Activated CD8-positive, alpha-beta memory T cell treated with anti-CD3 and anti-CD28 coated beads, Interleukin-2, amount 50 U/mL, for 1 hour (primary cell): ENCODE results near the gene CSE1L.
"Not testable (repeated sequence)": the region's sequence is repeated elsewhere in the genome, so short reads cannot be mapped to it uniquely, and the experiment has no call there.

ENCODE experiments used
- DNase-seq: peaks from one replicate; pipeline ENCODE4 v3.0.0-alpha.2; 2020; ENCODE audit errors: extremely low read depth

CSE1L gene

DNA sequence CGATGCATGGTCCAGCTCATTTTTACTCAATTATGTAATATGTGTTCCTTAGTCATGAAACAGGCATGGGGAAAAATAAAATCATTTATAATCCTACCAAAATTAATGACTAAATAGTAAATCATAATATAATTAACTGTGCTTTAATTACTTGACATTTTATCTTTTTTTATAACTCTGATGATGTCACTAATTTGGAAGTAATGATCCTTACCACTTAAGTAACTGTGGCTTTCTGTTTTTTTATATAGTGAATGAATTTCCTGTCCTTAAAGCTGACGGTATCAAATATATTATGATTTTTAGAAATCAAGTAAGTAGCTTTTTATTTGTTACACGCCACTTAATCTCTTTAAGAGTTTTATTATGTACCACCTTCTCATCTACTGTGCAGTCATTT lies 32.2 kb downstream of the CSE1L start:
- DNase-seq = no peak

DNA sequence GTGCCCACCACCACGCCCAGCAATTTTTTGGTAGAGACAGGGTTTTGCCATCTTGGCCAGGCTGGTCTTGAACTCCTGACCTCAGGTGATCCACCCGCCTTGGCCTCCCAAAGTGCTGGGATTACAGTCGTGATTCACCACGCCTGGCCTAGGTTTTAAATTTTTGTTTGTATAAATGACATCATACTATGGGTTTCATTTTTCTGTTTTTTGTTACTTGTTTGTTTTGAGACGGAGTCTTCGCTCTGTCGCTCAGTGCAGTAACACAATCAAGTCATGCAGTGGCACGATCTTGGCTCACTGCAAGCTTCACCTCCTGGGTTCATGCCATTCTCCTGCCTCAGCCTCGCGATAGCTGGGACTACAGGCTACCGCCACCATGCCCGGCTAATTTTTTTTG lies 36.2 kb downstream of the CSE1L start:
- not testable (repeated sequence) for DNase-seq

DNA sequence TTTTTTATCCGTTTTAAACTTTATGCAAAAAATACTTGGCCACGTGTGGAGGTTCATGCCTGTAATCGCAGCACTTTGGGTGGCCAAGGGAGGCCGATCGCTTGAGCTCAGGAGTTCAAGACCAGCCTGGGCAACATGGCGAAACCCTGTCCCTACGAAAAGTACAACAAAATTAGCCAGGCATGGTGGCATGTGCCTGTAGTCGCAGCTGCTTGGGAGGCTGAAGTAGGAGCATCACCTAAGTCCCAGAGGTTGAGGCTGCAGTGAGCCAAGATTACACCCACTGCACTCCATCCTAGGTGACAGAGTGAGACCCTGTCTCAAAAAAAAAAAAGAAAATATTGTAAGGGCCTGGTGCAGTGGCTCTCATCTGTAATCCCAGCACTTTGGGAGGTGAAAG lies 45.0 kb downstream of the CSE1L start:
- no peak for DNase-seq

DNA sequence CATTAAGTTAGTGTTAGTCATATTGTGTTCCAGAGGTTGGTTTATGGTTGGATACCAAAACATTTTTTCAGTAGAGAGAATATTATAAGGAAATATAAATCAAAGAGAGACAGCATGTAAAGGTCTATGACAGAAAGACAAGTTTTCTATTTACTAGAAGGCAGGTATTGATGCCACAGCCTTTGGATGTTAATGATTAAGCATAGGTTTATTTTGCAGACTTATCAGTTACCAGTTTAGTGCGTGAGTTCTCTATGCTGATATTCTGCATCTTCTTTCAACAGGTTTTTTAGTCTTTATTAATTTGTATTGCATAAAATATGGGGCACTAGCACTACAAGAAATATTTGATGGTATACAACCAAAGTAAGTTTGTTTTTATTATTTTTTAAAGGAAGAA lies 45.6 kb downstream of the CSE1L start:
- no peak for DNase-seq

DNA sequence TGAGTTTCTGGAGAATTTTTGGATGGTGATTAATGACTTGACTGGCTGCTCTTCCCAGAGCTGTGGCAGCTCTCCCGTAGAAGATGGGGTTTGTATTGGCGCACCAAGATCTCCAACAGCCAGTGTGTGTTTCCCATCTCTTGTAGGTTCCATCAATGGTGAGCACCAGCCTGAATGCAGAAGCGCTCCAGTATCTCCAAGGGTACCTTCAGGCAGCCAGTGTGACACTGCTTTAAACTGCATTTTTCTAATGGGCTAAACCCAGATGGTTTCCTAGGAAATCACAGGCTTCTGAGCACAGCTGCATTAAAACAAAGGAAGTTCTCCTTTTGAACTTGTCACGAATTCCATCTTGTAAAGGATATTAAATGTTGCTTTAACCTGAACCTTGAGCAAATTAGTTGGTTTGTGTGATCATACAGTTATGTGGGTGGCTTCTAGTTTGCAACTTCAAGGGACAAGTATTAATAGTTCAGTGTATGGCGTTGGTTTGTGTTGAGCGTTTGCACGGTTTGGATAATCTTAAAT lies 50.2 kb downstream of the CSE1L start:
- DNase-seq = no peak

- no peak for DNase-seq
Measured at GRCh38 chr20:49097159-49097558, 51.0 kb downstream of the CSE1L start.

DNA sequence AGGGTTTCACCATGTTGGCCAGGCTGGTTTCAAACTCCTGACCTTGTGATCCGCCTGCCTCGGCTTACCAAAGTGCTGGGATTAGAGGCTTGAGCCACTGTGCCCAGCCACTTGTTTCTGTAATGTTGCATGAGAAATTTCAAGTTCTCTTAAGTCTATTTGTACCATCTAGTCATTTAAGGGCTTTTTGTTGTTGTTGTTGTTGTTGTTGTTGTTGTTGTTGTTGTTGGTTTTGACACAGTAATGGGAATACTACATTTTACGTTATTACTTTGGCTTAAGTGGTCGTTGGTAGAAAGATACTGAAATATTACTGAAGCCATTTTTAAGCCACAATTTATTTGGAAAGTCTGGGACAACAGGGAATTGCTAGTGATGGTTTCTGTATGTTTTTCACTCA lies 52.0 kb downstream of the CSE1L start:
- no peak for DNase-seq

DNA sequence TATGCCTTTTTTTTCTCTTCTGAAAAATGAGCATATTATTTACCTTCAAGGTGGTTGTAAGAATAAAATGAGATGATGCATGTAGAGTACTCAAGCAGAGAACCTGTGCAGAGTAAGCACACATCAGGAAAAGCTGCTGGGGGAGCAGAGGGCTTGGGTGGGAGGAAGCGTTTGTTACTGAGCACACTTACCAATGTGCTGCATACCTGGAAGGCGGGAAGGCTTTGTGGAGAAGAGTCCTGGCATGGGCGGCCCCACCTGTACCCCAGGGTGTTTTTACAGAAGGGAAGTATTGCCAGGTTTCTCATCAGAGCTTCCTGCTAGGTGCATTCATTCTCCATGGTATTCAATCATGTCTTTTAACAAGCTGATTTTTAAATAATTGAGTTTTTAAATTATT lies 52.9 kb downstream of the CSE1L start:
- no peak for DNase-seq

GRCh38 chr20:49100292-49100691 lies 54.2 kb downstream of the CSE1L start:
- not testable (repeated sequence) for DNase-seq

- DNase-seq = no peak
Measured at GRCh38 chr20:49100972-49101371, 54.9 kb downstream of the CSE1L start.

GRCh38 chr20:49103019-49103418 lies 56.9 kb downstream of the CSE1L start:
- DNase-seq = no peak

- no peak for DNase-seq
Measured at GRCh38 chr20:49103647-49104364, 57.7 kb downstream of the CSE1L start.

- no peak for DNase-seq
Measured at GRCh38 chr20:49104365-49104648, 58.2 kb downstream of the CSE1L start.

GRCh38 chr20:49104979-49105547 lies 59.0 kb downstream of the CSE1L start:
- DNase-seq = not testable (repeated sequence)

DNA sequence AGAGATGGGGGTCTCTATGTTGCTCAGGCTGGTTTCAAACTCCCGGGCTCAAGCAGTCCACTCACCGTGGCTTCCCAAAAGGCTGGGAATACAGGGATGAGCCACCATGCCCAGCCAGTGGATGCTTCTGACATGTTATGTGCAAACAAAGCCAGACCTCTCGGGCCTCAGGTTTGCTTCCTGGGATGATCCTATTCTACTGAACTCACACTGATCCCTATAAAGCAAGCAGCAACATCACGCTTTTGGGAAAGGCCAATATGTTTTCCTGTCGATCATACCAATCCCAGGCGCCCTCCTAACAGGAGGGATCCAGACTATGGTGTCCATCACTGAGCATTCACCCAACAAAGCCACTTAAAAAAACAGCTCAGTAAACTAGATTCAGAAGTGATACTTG lies 60.2 kb downstream of the CSE1L start:
- no peak for DNase-seq

GRCh38 chr20:49110767-49111694 lies 64.9 kb downstream of the CSE1L start:
- DNase-seq = no peak

GRCh38 chr20:49112596-49113274 lies 66.6 kb downstream of the CSE1L start:
- DNase-seq = no peak

DNA sequence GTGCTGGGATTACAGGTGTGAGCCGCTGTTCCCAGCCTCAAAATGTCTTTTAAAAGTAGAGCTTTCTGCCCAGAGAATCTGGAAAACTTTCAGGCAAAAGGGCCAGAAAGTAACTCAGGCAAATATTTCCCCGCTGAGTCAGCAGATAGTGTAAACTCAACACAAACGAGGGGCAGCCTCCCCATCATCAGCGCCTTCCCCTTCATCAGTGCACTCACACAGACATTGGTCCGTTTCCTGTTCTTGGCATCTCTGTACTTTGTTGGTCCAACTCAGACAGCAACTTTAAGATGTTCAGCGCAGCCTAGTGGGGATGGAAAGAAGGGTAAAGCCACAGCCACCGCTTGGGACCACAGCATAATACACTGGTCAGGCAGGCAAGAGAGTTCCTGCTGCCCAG lies 69.5 kb downstream of the CSE1L start:
- no peak for DNase-seq

DNA sequence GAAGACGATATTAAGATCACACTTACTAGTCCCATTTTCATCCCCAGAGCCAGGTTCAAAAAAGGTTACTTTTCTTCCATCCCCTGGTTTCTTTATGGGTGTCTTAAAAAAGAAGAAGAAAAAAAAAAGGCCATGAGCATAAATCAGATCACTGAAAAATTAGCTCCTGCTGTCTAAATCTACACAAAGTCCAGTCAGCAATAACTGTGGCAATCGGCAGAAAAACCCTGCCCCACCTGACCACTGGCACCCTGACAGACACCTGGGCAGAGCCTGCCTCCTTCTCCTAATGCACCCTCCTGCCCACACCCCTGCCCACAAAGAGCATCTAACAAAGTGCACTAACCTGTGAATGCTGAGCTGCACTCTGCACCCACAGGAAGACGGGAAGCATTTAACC lies 72.2 kb downstream of the CSE1L start:
- DNase-seq = no peak

DNA sequence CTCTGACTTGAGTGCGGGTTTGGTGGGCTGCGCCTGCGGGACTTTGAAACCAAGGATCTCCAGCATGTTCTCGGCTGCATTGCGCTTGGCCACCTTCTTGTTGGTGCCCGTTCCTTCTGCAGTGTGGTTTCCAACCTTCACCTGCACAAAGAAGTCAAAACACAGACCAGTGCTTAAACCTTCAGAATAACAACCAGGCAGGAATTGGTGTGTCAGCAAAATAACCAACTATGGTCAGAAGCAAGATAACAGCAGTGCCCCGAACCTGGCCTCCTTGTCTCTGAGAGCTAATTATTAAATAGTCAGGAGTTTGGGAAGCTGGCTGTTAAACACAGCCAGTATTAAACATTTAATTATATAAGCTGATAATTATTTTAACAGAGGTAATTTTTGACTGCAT lies 73.9 kb downstream of the CSE1L start:
- DNase-seq = no peak

GRCh38 chr20:49122920-49123319 lies 76.8 kb downstream of the CSE1L start:
- DNase-seq = no peak

- no peak for DNase-seq
Measured at GRCh38 chr20:49123982-49124381, 77.9 kb downstream of the CSE1L start.
